Vagina (tissue), 2 donors: Measurements from ENCODE around the gene DBF4B.

Experiments used
- POLR2A ChIP-seq, 2 donors: fragments of 450-650 bp; IDR thresholded peaks; one replicate each; pipeline ENCODE4 v1.6.1; 2017; ENCODE audit warnings: antibody characterized with exemption in 2 of 2, mild to moderate bottlenecking in 2 of 2, moderate library complexity in 2 of 2
- POLR2AphosphoS5 ChIP-seq, 2 donors: sonication (generic); formaldehyde crosslinking; IDR thresholded peaks; one replicate each; pipeline ENCODE4 v1.9.0; 2017; ENCODE audit warnings: antibody characterized with exemption in 2 of 2, mild to moderate bottlenecking in 2 of 2, low read depth in 1 of 2; ENCODE audit not compliant: insufficient read depth in 1 of 2

- TF ChIP-seq POLR2A (IDR thresholded peaks at IDR 0.05) (no peak), POLR2AphosphoS5 (IDR thresholded peaks at IDR 0.05; ENCODE audit: insufficient read depth in 1 of 2, low read depth in 1 of 2) (no peak)
These were observed 42.5 kb upstream of the DBF4B start for GRCh38 chr17:44666006-44666405.
